Measurements from ENCODE around the gene UBL5.

DNA sequence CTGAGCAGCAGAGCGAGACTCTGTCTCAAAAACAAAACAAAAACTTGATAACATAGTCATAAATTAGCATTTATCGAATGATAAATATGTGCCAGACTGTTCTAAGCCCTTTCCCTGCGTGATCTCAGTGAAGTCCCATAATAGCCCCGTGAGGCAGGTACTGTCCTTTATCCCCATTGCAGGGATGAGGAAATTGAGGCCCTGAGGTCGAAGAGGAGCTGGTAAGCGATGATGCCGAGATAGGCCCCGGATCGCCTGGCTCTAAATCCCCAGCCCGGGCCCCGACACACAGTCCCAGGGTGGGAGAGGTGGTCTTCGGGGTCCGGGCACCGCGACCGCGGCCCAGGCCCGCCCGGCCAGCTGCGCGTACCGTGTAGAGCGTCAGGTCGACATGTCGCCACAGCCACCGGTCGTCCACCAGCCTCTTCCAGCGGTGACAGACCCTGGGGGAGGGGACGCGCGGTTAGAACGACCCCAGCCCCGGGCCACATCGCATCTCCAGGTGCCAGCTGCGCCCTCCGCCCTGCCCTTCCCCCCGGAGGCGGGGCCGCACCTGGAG, 9.5 kb upstream of the UBL5 start:
- TF ChIP-seq, protein P1, sequence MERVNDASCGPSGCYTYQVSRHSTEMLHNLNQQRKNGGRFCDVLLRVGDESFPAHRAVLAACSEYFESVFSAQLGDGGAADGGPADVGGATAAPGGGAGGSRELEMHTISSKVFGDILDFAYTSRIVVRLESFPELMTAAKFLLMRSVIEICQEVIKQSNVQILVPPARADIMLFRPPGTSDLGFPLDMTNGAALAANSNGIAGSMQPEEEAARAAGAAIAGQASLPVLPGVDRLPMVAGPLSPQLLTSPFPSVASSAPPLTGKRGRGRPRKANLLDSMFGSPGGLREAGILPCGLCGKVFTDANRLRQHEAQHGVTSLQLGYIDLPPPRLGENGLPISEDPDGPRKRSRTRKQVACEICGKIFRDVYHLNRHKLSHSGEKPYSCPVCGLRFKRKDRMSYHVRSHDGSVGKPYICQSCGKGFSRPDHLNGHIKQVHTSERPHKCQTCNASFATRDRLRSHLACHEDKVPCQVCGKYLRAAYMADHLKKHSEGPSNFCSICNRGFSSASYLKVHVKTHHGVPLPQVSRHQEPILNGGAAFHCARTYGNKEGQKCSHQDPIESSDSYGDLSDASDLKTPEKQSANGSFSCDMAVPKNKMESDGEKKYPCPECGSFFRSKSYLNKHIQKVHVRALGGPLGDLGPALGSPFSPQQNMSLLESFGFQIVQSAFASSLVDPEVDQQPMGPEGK (CRISPR knock-in tag; IDR thresholded peaks at IDR 0.05; ENCODE audit: borderline replicate concordance) = no peak
- no peak for TF ChIP-seq ISL1 (CRISPR knock-in tag; IDR thresholded peaks at IDR 0.05)
- no peak for TF ChIP-seq OSR1 (CRISPR knock-in tag; IDR thresholded peaks at IDR 0.05)
- no peak for TF ChIP-seq SNAI2 (CRISPR knock-in tag; IDR thresholded peaks at IDR 0.05)
- TF ChIP-seq TCF4 (CRISPR knock-in tag; IDR thresholded peaks at IDR 0.05; ENCODE audit: borderline replicate concordance) = no peak
- TF ChIP-seq GLIS3 (CRISPR knock-in tag; IDR thresholded peaks at IDR 0.05) = no peak
- no peak for TF ChIP-seq CSDC2 (CRISPR knock-in tag; IDR thresholded peaks at IDR 0.05)
- no peak for TF ChIP-seq ZC3H10 (CRISPR knock-in tag; IDR thresholded peaks at IDR 0.05)
- no peak for TF ChIP-seq ARNTL (CRISPR knock-in tag; IDR thresholded peaks at IDR 0.05; ENCODE audit: borderline replicate concordance, low read depth)
- TF ChIP-seq ESRRG (CRISPR knock-in tag; IDR thresholded peaks at IDR 0.05) = no peak
- no peak for TF ChIP-seq ZNF8 (CRISPR knock-in tag; IDR thresholded peaks at IDR 0.05)
